ENCODE measurements around the gene MSL3B.

The MSL3B gene

DNA sequence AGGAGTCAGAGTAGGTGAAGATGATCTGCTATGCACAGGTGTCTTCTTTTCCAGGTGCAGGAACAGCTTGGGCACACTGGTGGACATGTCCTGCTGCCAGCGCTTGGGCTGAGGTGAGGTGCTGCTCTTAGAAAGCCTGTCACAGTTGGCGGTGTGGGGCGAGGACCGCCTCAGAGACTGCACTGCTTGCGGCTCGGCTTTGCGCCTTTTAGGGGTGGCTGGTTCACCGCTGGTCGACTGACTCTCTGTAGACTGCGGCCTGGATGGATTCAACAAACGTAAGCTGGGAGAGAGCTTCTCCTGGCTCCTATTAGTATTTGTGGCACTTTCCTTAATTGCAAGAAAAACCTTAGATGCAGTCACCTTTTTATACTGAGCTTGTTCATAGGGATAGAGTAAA is 1.7 kb downstream of the MSL3B start:
- no peak overlapping the region for H3K4me3 Mint-ChIP-seq
- H3K27ac Mint-ChIP-seq: no peak overlapping the region
- no peak for DNase-seq
- peaks cover 10% of the 10 kb centered on the region for H3K9me3 Mint-ChIP-seq
- POLR2A ChIA-PET: interaction anchor here (0.8 to 1.4 kb wide), 2 partner anchors 12 to 24 kb away, joined by 3 to 5 read pairs; partner anchors contain the start of gene HJURP
- CTCF ChIA-PET: interaction anchor here (2.5 to 2.7 kb wide), 2 partner anchors 9 to 11 kb away, joined by 12 to 16 read pairs; partner anchors contain the start of gene HJURP
- peaks cover 14% of the 10 kb centered on the region for H3K27me3 Mint-ChIP-seq
- H3K36me3 Mint-ChIP-seq (ENCODE audit: low read depth): peaks cover 21% of the 10 kb centered on the region
- H3K4me1 Mint-ChIP-seq: peaks cover 25% of the 10 kb centered on the region

DNA sequence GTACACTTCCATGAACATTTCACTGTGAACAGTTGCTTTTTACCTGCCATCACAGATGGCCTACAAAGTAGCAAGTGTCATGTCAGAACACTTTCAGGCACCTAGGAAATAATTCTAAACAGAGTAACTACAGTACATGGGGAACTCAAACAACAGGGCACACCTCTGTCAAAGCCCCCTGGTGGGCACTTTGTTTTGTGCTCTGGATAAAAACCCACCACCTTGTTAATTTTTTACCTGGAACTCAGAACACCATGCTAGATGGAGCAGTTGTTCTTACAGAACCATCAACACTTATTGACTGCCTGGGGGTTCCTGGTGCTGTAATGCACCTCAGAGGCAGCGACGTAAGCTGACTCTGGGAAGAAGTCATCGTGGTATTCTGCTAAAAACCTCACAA is 2.3 kb downstream of the MSL3B start:
- ChIA-PET CTCF (interaction anchor here (1.2 to 2.7 kb wide), 3 partner anchors 8 to 40 kb away, joined by 3 to 16 read pairs (median 12); partner anchors contain the start of gene HJURP), POLR2A (interaction anchor here (0.8 kb wide), 1 partner anchor 12 kb away, joined by 3 read pairs; the partner anchor contains the start of gene HJURP)
- no peak for DNase-seq
- H3K4me3 Mint-ChIP-seq: no peak overlapping the region
- H3K9me3 Mint-ChIP-seq: peaks cover 10% of the 10 kb centered on the region
- no peak overlapping the region for H3K27ac Mint-ChIP-seq
- H3K36me3 Mint-ChIP-seq (ENCODE audit: low read depth): peaks cover 21% of the 10 kb centered on the region
- H3K27me3 Mint-ChIP-seq: peaks cover 10% of the 10 kb centered on the region
- peaks cover 25% of the 10 kb centered on the region for H3K4me1 Mint-ChIP-seq

DNA sequence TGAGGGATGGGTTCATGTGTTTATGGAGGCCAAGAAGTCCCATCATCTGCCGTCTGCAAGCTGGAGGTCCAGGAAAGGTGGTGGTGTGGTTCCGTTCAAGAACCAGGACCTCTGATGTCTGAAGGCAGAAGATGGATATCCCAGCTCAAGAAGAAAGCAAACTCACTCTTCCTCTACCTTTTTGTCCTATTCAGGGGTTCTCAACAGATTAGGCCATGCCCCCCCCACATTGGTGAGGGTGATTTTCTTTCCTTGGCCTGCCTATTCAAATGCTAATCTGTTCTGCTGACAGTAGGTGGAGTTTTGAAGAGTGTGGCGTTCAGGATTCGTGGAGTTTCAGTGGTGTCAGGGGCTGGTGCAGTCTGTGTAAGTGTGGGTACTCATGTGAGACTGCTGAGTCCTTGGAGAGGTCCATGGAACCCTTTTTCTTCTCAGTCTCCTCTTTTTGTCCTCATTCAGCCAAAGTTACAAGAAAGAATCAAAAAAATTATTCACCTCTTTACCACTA is 5.9 kb downstream of the MSL3B start:
- Mint-ChIP-seq H3K4me1 (peaks cover 20% of the 10 kb centered on the region), H3K4me3 (no peak overlapping the region), H3K27me3 (peaks cover 3% of the 10 kb centered on the region), H3K36me3 (ENCODE audit: low read depth) (peaks cover 12% of the 10 kb centered on the region), H3K27ac (no peak overlapping the region), H3K9me3 (no peaks in the 10 kb centered on the region)
- no peak for DNase-seq
- ChIA-PET CTCF (no interaction called here), POLR2A (no interaction called here)

DNA sequence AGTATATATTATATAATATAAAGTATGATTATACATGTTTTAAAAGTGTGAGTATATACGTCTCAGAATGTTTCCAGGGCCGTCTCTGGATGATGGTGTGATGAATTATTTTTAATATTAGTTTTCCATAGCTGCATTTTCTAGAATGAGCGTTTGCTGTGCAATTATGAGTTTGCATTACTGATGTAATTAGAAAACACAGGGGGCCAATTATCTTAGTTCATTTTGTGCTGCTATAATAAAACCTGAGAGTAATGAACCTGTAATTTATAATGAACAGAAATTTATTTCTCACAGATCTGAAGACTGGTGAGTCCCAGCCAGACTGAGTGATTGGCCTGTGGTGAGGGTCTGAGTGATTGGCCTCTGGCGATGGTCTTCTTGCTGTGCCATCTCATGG is 9.9 kb downstream of the MSL3B start:
- Mint-ChIP-seq H3K4me3 (no peak overlapping the region), H3K36me3 (ENCODE audit: low read depth) (peaks cover 9% of the 10 kb centered on the region), H3K4me1 (peaks cover 24% of the 10 kb centered on the region), H3K9me3 (no peaks in the 10 kb centered on the region), H3K27ac (no peak overlapping the region), H3K27me3 (peaks cover 3% of the 10 kb centered on the region)
- DNase-seq: no peak
- ChIA-PET CTCF (interaction anchor here (0.8 to 2.6 kb wide), 11 partner anchors 9 to 687 kb away, joined by 3 to 16 read pairs (median 3); partner anchors contain the start of genes ARL4C and MSL3B), POLR2A (interaction anchor here (1.0 kb wide), 1 partner anchor 639 kb away, joined by 3 read pairs; the partner anchor contains the start of gene ARL4C)

DNA sequence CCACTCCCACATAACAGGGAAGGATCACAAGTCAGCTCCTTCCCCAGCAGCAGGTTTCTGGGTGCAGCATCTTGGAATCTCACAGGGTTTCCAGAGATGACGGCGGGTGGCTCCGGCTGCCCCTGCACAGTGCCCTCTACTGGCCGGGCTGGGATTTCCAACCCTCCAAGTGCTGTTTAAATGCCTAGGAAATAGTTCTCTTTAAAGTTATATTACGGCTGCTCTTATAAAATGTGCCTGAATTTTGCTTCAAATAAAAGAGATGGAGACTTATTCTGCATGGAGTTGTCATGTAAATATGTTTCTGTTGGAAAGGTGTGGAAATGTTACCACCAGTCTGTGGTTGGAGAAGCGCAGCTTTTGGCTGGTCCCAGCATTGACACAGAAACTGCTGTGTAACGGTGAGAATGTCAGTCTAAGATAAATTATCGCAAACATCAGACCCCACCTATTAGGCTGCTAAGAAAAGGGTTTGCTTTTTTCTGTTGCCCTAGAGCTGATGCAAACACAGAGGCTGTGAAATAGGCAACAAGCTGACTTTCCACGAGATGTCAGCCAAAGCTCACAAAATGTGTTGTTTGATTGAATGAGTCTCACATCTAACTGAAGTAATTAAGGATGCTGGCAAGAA is 10.6 kb downstream of the MSL3B start:
- Mint-ChIP-seq H3K36me3 (ENCODE audit: low read depth) (peaks cover 16% of the 10 kb centered on the region), H3K27me3 (peaks cover 3% of the 10 kb centered on the region), H3K27ac (no peak overlapping the region), H3K9me3 (no peaks in the 10 kb centered on the region), H3K4me3 (no peak overlapping the region), H3K4me1 (peaks cover 25% of the 10 kb centered on the region)
- CTCF ChIA-PET: interaction anchor here (0.8 to 2.6 kb wide), 11 partner anchors 9 to 687 kb away, joined by 3 to 16 read pairs (median 3); partner anchors contain the start of genes ARL4C and MSL3B
- DNase-seq: peak; percentile 68
- POLR2A ChIA-PET: interaction anchor here (0.6 to 1.0 kb wide), 2 partner anchors 640 to 1080 kb away, joined by 3 read pairs; partner anchors contain the start of gene ARL4C

DNA sequence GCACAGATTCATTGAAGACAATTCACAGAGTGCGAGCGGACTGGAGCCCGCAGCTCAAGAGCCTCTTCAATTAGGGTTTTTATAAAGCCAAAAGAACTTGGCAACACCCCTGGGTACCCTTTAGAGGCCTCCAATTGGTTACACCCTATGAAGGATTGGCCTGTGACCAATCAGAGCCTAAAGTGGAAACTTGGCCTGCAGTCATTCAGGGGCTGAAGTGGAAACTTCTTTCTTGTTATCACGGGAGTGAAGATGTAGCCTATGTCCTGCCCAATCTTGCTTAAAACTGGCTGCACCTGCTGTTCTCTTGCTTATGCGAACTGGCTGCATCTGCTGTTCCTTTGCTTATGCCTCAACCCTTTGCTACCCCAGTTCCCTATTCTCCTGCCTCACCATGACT is 12.0 kb downstream of the MSL3B start:
- no peak overlapping the region for H3K4me3 Mint-ChIP-seq
- no peak overlapping the region for H3K27ac Mint-ChIP-seq
- peaks cover 31% of the 10 kb centered on the region for H3K36me3 Mint-ChIP-seq (ENCODE audit: low read depth)
- H3K4me1 Mint-ChIP-seq: peaks cover 40% of the 10 kb centered on the region
- no peaks in the 10 kb centered on the region for H3K9me3 Mint-ChIP-seq
- CTCF ChIA-PET: interaction anchor here (2.6 to 3.0 kb wide), 2 partner anchors 10 to 15 kb away, joined by 7 to 12 read pairs; no protein-coding TSS in a partner anchor
- peaks cover 2% of the 10 kb centered on the region for H3K27me3 Mint-ChIP-seq
- POLR2A ChIA-PET: interaction anchor here (4.5 kb wide), 1 partner anchor 641 kb away, joined by 33 read pairs; the partner anchor contains the start of gene ARL4C
- no peak for DNase-seq

DNA sequence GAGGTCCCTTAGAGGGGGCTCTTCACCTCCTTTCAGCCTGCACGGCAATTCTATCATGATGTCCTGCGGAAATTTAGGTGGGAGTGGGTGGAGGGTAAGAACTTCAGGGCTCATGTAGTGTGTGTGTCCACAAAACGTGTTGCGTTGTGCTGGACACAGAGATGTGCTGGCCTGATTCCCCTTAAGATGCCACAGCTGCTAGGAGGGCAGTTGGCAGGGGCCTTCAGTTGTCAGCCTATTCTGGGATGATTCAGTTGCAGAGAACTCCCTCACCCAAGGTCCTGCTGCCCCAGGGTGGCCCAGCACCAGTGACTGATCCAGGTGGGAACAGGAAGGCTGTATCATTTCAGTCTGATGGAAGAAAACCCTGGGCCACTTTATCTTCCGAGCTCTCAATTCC is 12.8 kb downstream of the MSL3B start:
- H3K4me3 Mint-ChIP-seq: peak overlapping the region; percentile 51
- peaks cover 2% of the 10 kb centered on the region for H3K27me3 Mint-ChIP-seq
- H3K27ac Mint-ChIP-seq: peak overlapping the region; percentile 36
- CTCF ChIA-PET: interaction anchor here (3.0 kb wide), 1 partner anchor 11 kb away, joined by 12 read pairs; no protein-coding TSS in a partner anchor
- POLR2A ChIA-PET: interaction anchor here (1.0 to 4.5 kb wide), 5 partner anchors 9 to 641 kb away, joined by 3 to 33 read pairs (median 8); partner anchors contain the start of genes ARL4C, MSL3B and USP40
- peaks cover 46% of the 10 kb centered on the region for H3K4me1 Mint-ChIP-seq
- peaks cover 39% of the 10 kb centered on the region for H3K36me3 Mint-ChIP-seq (ENCODE audit: low read depth)
- no peaks in the 10 kb centered on the region for H3K9me3 Mint-ChIP-seq
- no peak for DNase-seq

DNA sequence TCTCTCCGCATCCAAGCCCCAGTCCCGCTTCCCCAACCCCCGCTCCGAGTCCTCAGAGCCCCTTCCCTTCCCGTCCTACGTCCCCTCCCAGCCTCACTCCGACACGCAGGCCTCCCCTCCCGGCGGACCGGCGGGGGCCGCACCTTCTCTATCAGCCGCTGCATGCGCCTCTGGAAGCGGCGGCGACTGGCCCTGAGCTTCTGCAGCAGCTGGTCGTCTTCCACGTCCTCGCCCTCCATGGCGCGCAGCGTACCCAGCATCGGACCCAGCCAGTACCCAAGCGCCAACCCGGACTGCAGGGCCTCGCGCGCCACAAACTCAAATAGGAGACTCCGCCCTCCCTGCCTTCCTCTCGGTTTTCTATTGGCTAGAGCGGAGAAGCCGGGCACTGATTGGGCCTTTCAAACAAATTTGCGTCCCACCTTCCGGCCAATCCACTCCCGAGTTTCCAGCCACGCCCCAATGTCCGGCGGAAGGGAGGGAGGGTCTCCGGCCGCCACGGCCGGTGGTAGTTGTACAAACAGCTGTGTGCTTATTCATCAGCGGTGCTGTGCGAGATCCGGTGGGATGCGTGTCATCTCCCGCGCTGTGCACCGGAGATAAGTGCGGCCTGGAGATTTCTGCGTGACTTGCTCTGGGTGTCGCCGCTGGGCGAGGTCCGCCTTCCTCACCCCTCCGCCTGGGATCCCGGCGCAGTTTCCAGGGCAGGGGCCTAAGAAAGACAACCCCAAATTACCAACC is 13.8 kb downstream of the MSL3B start, which contains the start of gene HJURP:
Gene HJURP (minus strand): TSS at position 295 of the 741 bp plus-strand sequence. CDS start 35 bp downstream, at position 260.
- Mint-ChIP-seq H3K36me3 (ENCODE audit: low read depth) (peaks cover 48% of the 10 kb centered on the region), H3K4me1 (peaks cover 54% of the 10 kb centered on the region), H3K27me3 (peaks cover 2% of the 10 kb centered on the region), H3K9me3 (no peaks in the 10 kb centered on the region), H3K27ac (peak within 1 kb of the TSS; percentile 98), H3K4me3 (peak within 1 kb of the TSS; percentile 99)
- POLR2A ChIA-PET: interaction anchor here (0.7 to 4.5 kb wide), 16 partner anchors 8 to 795 kb away, joined by 3 to 33 read pairs (median 5); partner anchors contain the start of genes ARL4C, MSL3B and USP40
- DNase-seq: peak; percentile 97
- CTCF ChIA-PET: interaction anchor here (0.9 to 3.0 kb wide), 2 partner anchors 12 to 22 kb away, joined by 3 to 12 read pairs; no protein-coding TSS in a partner anchor

DNA sequence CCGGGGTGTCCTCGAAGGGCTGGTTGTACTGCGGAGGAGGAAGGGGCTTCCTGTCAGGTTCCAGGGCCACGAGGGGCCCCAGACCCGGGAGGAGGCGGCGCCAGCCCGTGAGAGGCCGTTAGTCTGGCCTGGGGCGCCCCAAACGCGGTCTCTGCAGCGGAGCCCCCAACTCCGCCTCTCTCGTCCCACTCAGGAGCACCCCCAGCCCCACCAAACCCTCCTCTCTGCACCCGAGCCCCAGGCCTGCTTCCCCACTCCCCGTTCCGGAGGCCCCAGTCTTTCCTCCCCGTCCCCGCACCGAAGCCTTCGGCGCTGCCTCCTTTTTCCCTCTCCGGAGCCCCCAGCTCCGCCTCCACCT is 14.3 kb downstream of the MSL3B start:
- Mint-ChIP-seq H3K4me1 (peaks cover 59% of the 10 kb centered on the region), H3K27ac (peak overlapping the region; percentile 98), H3K4me3 (peak overlapping the region; percentile 99), H3K36me3 (ENCODE audit: low read depth) (peaks cover 54% of the 10 kb centered on the region), H3K9me3 (no peaks in the 10 kb centered on the region), H3K27me3 (peaks cover 2% of the 10 kb centered on the region)
- no peak for DNase-seq
- ChIA-PET POLR2A (interaction anchor here (0.8 to 4.5 kb wide), 12 partner anchors 10 to 795 kb away, joined by 3 to 33 read pairs (median 5); partner anchors contain the start of genes ARL4C and MSL3B), CTCF (interaction anchor here (3.0 kb wide), 1 partner anchor 12 kb away, joined by 12 read pairs; no protein-coding TSS in a partner anchor)

DNA sequence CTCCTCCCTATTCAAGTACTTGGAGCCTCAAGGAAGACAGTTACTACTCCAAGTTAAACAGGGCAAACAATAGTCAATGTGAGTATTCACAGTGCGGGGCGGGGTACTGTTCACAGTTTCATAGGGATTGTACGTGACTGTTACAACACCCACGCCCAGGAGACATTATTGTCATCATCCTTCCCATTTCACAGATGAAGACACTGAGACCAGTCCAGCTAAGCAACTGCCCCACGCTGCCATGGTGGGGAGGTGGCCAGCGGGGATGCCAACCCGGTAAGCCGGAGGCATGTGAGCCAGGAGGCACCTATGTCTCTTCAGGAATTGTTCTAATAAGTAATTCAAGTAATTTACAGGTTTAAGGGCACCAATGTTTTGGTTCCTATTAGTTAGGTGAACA is 14.8 kb downstream of the MSL3B start:
- no peak for DNase-seq
- Mint-ChIP-seq H3K9me3 (no peaks in the 10 kb centered on the region), H3K4me3 (peak overlapping the region; percentile 99), H3K27ac (peak overlapping the region; percentile 98), H3K27me3 (no peaks in the 10 kb centered on the region), H3K36me3 (ENCODE audit: low read depth) (peaks cover 59% of the 10 kb centered on the region), H3K4me1 (peaks cover 64% of the 10 kb centered on the region)
- CTCF ChIA-PET: no interaction called here
- POLR2A ChIA-PET: interaction anchor here (0.8 to 4.5 kb wide), 10 partner anchors 9 to 794 kb away, joined by 3 to 33 read pairs (median 4); partner anchors contain the start of genes ARL4C and MSL3B

DNA sequence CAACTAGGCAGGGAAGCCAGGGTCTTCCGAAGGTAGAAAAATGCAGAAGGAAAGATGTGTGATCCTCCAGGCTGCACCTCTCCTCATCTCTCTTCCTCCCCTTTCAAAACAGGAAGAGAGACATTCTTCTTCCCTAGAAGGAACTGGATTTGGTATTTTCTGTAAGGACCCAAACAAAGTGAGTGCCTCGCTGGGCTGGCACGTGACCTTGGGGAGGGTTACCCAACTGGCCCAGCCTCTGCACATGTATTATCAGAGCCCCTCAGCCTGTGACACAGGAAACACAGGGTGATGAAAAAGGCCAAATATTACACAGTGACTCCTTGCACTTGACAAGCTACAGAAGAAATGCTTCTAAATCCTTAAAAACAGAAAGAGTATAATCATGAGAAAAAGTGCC is 16.1 kb downstream of the MSL3B start:
- CTCF ChIA-PET: no interaction called here

DNA sequence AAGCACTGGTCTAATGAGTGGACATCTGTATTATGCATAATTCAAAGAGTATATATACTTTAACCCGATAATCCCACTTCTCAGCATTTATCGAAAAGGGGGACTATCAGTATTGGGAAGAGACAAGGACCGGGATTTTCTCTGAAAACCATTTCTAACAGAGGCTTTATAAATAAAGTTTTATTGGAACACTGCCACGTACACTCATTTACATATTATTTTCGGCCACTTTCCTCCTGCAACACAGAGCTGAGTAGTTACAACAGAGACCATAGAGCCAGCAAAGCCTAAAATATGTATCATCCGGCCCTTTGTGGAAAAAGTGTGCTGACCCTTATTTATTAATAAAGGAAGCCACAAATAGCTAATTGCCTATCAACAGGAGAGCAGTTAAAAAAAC is 17.0 kb downstream of the MSL3B start:
- no peak for DNase-seq
- Mint-ChIP-seq H3K4me1 (peaks cover 74% of the 10 kb centered on the region), H3K27me3 (no peaks in the 10 kb centered on the region), H3K36me3 (ENCODE audit: low read depth) (peaks cover 81% of the 10 kb centered on the region), H3K4me3 (peak overlapping the region; percentile 99), H3K9me3 (no peaks in the 10 kb centered on the region), H3K27ac (no peak overlapping the region)
- POLR2A ChIA-PET: interaction anchor here (1.0 to 3.0 kb wide), 3 partner anchors 9 to 645 kb away, joined by 4 to 12 read pairs (median 5); no protein-coding TSS in a partner anchor
- CTCF ChIA-PET: no interaction called here

More for the DNA sequence above, 16.1 kb downstream of the MSL3B start:
- POLR2A ChIA-PET: interaction anchor here (1.2 to 4.5 kb wide), 5 partner anchors 8 to 645 kb away, joined by 3 to 33 read pairs (median 12); partner anchors contain the start of gene ARL4C
- peaks cover 72% of the 10 kb centered on the region for H3K36me3 Mint-ChIP-seq (ENCODE audit: low read depth)
- H3K4me3 Mint-ChIP-seq: peak overlapping the region; percentile 99
- DNase-seq: peak; percentile 16
- H3K4me1 Mint-ChIP-seq: peaks cover 67% of the 10 kb centered on the region
- H3K27me3 Mint-ChIP-seq: no peaks in the 10 kb centered on the region
- no peaks in the 10 kb centered on the region for H3K9me3 Mint-ChIP-seq
- peak overlapping the region; percentile 71 for H3K27ac Mint-ChIP-seq

Data from activated CD4-positive, alpha-beta memory T cell treated with anti-CD3 and anti-CD28 coated beads, Interleukin-2, amount 10 ng/mL, durations not matched to agents 7 days and 5 days (primary cell).